BE2C (cell line): ENCODE measurements around the gene ORAI2.
A peak's percentile ranks its signal among the peaks of the same experiment; 100 is the strongest.

Experiments used
- DNase-seq: peaks from one replicate; pipeline ENCODE4 v3.0.0-alpha.2; 2020
- H3K27me3 ChIP-seq: fragments of 250-450 bp; sonication (Bioruptor Pico); 2 replicates; pipeline ENCODE4 v1.5.1; 2020; ENCODE audit warnings: mild to moderate bottlenecking
- H3K36me3 ChIP-seq: fragments of 250-450 bp; sonication (Bioruptor Pico); 2 replicates; pipeline ENCODE4 v1.5.1; 2020; ENCODE audit warnings: mild to moderate bottlenecking
- H3K4me1 ChIP-seq: fragments of 250-450 bp; sonication (Bioruptor Pico); 2 replicates; pipeline ENCODE4 v1.5.1; 2020
- H3K4me3 ChIP-seq: 2 replicates; pipeline ENCODE4 v1.5.1; 2011; ENCODE audit warnings: low read depth, low read length
- H3K9me3 ChIP-seq: fragments of 250-450 bp; sonication (Bioruptor Pico); 2 replicates; pipeline ENCODE4 v1.5.1; 2020
- TF ChIP-seq, protein P1 (sequence below): IDR thresholded peaks from 2 replicates; pipeline ENCODE4 v1.5.1; 2012; ENCODE audit warnings: mild to moderate bottlenecking, low read depth, low read length

Gene ORAI2

DNA sequence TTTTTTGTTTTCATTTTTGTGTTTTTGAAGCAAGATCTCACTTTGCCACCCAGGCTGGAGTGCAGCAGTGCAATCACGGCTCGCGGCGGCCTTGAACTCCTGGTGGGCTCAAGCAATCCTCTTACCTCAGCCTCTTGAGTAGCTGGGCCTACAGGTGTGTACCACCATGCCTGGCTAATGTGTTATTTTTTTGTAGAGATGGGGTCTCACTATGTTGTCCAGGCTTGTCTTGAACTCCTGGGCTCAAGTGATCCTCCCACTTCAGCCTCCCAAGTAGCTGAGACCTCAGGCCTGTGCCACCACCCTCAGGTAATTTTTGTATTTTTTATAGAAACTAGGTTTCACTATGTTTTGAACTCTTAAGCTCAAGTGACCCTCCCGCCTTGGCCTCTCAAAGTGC, 22.5 kb upstream of the ORAI2 start:
- Histone ChIP-seq H3K4me1 (no peaks in the 10 kb centered on the region), H3K36me3 (peaks cover 74% of the 10 kb centered on the region), H3K27me3 (no peaks in the 10 kb centered on the region), H3K9me3 (no peaks in the 10 kb centered on the region), H3K4me3 (no peak overlapping the region)
- DNase-seq, result no peak
- TF ChIP-seq, protein P1, sequence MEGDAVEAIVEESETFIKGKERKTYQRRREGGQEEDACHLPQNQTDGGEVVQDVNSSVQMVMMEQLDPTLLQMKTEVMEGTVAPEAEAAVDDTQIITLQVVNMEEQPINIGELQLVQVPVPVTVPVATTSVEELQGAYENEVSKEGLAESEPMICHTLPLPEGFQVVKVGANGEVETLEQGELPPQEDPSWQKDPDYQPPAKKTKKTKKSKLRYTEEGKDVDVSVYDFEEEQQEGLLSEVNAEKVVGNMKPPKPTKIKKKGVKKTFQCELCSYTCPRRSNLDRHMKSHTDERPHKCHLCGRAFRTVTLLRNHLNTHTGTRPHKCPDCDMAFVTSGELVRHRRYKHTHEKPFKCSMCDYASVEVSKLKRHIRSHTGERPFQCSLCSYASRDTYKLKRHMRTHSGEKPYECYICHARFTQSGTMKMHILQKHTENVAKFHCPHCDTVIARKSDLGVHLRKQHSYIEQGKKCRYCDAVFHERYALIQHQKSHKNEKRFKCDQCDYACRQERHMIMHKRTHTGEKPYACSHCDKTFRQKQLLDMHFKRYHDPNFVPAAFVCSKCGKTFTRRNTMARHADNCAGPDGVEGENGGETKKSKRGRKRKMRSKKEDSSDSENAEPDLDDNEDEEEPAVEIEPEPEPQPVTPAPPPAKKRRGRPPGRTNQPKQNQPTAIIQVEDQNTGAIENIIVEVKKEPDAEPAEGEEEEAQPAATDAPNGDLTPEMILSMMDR, result no peak

DNA sequence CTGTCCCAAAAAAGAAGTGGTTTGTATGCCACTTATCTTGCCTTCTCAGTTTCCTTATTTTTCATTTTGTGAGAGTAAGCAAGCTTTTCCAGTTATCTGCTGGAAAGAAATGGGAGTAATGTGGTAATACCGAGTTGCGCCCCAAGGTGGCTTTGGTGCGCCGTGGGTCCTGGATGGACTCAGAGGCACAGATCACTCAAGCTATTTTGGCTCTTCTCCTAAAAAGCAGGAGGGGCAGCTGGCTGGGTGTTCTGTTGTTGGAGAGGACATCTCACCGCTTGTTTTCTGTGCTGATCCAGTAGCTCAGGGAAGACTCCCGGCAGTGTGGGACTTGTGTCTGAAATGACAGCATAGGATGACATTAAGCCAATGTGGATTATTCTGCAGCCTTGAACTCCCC, 20.8 kb upstream of the ORAI2 start:
- DNase-seq, result peak; percentile 60
- no peak overlapping the region for H3K4me3 ChIP-seq
- TF ChIP-seq, protein P1, result peak; percentile 60
- H3K36me3 ChIP-seq, result peaks cover 65% of the 10 kb centered on the region
- H3K4me1 ChIP-seq, result no peaks in the 10 kb centered on the region
- H3K9me3 ChIP-seq, result no peaks in the 10 kb centered on the region
- no peaks in the 10 kb centered on the region for H3K27me3 ChIP-seq

DNA sequence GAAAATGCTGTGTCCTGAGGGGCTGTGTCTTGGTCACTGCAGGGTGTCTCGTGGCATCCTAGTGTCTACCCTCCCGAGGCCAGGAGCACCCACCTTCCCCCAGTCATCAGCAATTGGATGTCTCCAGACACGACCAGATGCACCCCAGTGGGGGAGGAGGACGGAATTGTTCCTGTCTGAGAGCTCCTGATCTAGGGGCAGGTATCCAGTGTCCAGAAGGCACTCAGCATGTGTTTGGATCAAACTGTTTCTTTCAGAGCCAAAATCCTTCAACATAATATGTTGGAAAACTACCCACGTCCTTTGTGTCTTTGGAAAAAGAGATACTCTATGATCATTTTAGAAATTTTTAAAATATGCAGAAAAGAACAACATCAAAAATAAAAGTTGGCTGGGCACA, 20.3 kb upstream of the ORAI2 start:
- Histone ChIP-seq H3K4me3 (no peak overlapping the region), H3K27me3 (no peaks in the 10 kb centered on the region), H3K4me1 (no peaks in the 10 kb centered on the region), H3K36me3 (peaks cover 61% of the 10 kb centered on the region), H3K9me3 (no peaks in the 10 kb centered on the region)
- TF ChIP-seq, protein P1, result no peak
- DNase-seq, result no peak

DNA sequence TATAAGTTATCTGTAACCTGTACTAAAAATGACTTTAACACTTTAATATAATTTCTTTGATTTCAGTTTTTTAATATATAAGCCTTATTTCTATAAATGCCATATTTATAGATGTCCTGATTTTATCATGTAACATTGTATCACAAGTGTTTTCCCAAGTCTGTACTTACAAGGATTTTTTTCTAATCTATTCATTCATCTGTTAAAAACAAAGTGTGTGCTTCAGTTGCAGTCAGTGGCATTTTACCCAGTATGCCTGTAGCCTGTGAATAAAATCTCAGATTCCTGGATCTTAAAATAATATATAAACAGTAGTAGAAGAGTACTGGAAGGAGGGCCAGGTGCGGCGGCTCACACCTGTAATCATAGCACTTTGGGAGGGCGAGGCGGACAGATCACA, 19.8 kb upstream of the ORAI2 start:
- Histone ChIP-seq H3K9me3 (no peaks in the 10 kb centered on the region), H3K36me3 (peaks cover 61% of the 10 kb centered on the region), H3K4me3 (no peak overlapping the region), H3K27me3 (no peaks in the 10 kb centered on the region), H3K4me1 (no peaks in the 10 kb centered on the region)
- no peak for DNase-seq
- TF ChIP-seq, protein P1, result no peak

DNA sequence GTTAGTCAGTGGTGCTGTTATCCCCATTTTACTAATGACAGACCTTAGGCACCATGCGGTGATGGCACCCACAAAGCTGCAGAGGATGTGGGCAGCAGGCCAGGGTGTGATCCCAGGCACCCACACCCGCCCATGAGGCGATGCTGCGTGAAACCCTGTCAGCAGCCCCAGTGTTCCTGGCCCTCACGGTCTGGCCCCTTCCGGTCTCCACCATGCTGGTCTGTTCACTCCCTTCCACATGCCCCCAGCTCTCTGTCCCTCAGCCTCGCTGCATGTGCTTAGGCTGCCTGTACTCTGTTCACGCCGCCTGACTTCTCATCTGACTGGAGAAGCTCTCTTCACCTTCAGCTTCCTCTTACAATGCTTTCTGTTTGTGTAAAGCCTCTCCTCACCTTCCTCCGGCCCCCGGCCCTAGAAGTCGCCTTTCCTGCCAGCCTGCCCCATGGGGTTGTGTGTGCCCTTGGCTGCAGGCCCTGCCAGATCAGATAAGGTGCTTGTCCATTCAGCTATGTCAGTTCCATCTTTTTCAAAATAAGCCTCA, 17.6 kb upstream of the ORAI2 start:
- no peak for DNase-seq
- Histone ChIP-seq H3K27me3 (no peaks in the 10 kb centered on the region), H3K4me3 (no peak overlapping the region), H3K36me3 (peaks cover 56% of the 10 kb centered on the region), H3K4me1 (no peaks in the 10 kb centered on the region), H3K9me3 (no peaks in the 10 kb centered on the region)
- TF ChIP-seq, protein P1, result no peak

DNA sequence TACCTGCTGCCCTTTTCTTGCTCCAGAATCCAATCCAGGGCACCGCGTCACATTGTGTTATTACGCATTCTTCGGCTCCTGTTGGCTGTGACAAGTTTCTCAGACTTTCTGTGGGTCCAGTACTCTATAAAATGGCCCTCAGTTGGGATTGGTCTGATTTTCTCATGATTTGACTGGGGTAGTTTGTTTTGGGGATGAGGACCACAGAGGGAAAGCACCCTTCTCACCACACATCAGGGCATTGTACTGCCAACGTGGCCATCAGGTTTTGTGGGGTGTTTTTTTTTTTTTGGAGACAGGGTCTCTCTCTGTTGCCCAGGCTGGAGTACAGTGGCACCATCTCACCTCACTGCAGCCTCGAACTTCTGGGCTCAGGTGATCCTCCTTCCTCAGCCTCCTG, 17.0 kb upstream of the ORAI2 start:
- H3K4me1 ChIP-seq, result no peaks in the 10 kb centered on the region
- no peaks in the 10 kb centered on the region for H3K9me3 ChIP-seq
- H3K27me3 ChIP-seq, result no peaks in the 10 kb centered on the region
- TF ChIP-seq, protein P1, result no peak
- H3K36me3 ChIP-seq, result peaks cover 59% of the 10 kb centered on the region
- DNase-seq, result no peak
- H3K4me3 ChIP-seq, result no peak overlapping the region
